Urinary bladder (tissue), 4 donors: Measurements from ENCODE around the gene C19orf12. TPM values are rescaled to one million over a fixed set of nuclear protein-coding genes. Genes with fewer than 3 reads are reported as not detected.
A peak's percentile ranks its signal among the peaks of the same experiment; 100 is the strongest.

Experiments
- DNase-seq: peaks from one replicate; pipeline ENCODE4 v3.0.0-alpha.2; 2015; ENCODE audit errors: extremely low spot score
- H3K27ac ChIP-seq: one replicate; pipeline ENCODE4 v1.5.1; 2013; ENCODE audit warnings: low read depth, mild to moderate bottlenecking, moderate library complexity
- H3K36me3 ChIP-seq: one replicate; pipeline ENCODE4 v1.6.1; 2013; ENCODE audit warnings: mild to moderate bottlenecking, moderate library complexity; ENCODE audit not compliant: insufficient read depth
- H3K4me1 ChIP-seq: one replicate; pipeline ENCODE4 v1.6.1; 2013; ENCODE audit warnings: mild to moderate bottlenecking, moderate library complexity; ENCODE audit not compliant: insufficient read depth
- H3K4me3 ChIP-seq: one replicate; pipeline ENCODE4 v1.5.1; 2013; ENCODE audit warnings: low read depth, low read length
- WGBS: extraction: QIAGEN DNeasy Blood & Tissue Kit; methylation state at CpG from one replicate; pipeline ENCODE4 v1.1.7; 2013; 5-methylcytosine and 5-hydroxymethylcytosine counted together
- polyA plus RNA-seq: library from polyadenylated mRNA; stranded (reverse); fragments of 200-250 nt; gene quantifications from one replicate; pipeline ENCODE4 v1.2.3, GENCODE V29; 2013
- total RNA-seq: library from RNA; depleted of rRNA; stranded (reverse); fragments of >200 nt; gene quantifications from one replicate; pipeline ENCODE4 v1.2.3, GENCODE V29; 2014
- donor health status: healthy with polysubstance abuse.
- donor health status: healthy.

The C19orf12 gene
- total and polyA plus RNA-seq, 2 donors = 20.8 to 26.5 TPM

GRCh38 chr19:29663861-29664752 lies 51.0 kb downstream of the C19orf12 start:
- no peaks in the 10 kb centered on the region for H3K4me1 ChIP-seq
- DNase-seq = no peak
- 75% methylated on average over 19 of the region's 19 CpGs for WGBS
- peak overlapping the region; percentile 77 for H3K27ac ChIP-seq
- no peak overlapping the region for H3K4me3 ChIP-seq
- H3K36me3 ChIP-seq = no peaks in the 10 kb centered on the region

GRCh38 chr19:29662604-29663404 lies 52.3 kb downstream of the C19orf12 start:
- H3K4me1 ChIP-seq = no peaks in the 10 kb centered on the region
- no peak for DNase-seq
- H3K27ac ChIP-seq = peak overlapping the region; percentile 43
- H3K4me3 ChIP-seq = no peak overlapping the region
- H3K36me3 ChIP-seq = no peaks in the 10 kb centered on the region
- WGBS = 21% methylated on average over 17 of the region's 17 CpGs

- no peak overlapping the region for H3K4me3 ChIP-seq
- WGBS = 9% methylated on average over 1 of the region's 1 CpG
- DNase-seq = no peak
- H3K36me3 ChIP-seq = no peaks in the 10 kb centered on the region
- H3K4me1 ChIP-seq = no peaks in the 10 kb centered on the region
- peak overlapping the region; percentile 43 for H3K27ac ChIP-seq
Observed at GRCh38 chr19:29662278-29662603, 52.8 kb downstream of the C19orf12 start.

- no peak overlapping the region for H3K4me3 ChIP-seq
- no peaks in the 10 kb centered on the region for H3K4me1 ChIP-seq
- H3K27ac ChIP-seq = no peak overlapping the region
- H3K36me3 ChIP-seq = no peaks in the 10 kb centered on the region
- 33% methylated on average over 10 of the region's 10 CpGs for WGBS
- no peak for DNase-seq
Observed at GRCh38 chr19:29660835-29661234, 54.2 kb downstream of the C19orf12 start.

GRCh38 chr19:29658221-29658991 lies 56.7 kb downstream of the C19orf12 start:
- Histone ChIP-seq H3K4me1 (no peaks in the 10 kb centered on the region), H3K4me3 (no peak overlapping the region), H3K27ac (no peak overlapping the region), H3K36me3 (no peaks in the 10 kb centered on the region)
- WGBS = 63% methylated on average over 5 of the region's 5 CpGs
- no peak for DNase-seq

- Histone ChIP-seq H3K36me3 (no peaks in the 10 kb centered on the region), H3K4me1 (no peaks in the 10 kb centered on the region), H3K4me3 (no peak overlapping the region), H3K27ac (no peak overlapping the region)
- 76% methylated on average over 4 of the region's 4 CpGs for WGBS
- DNase-seq = no peak
Observed at GRCh38 chr19:29655648-29656335, 59.3 kb downstream of the C19orf12 start.

- 93% methylated on average over 5 of the region's 5 CpGs for WGBS
- H3K27ac ChIP-seq = no peak overlapping the region
- DNase-seq = no peak
- no peaks in the 10 kb centered on the region for H3K36me3 ChIP-seq
- H3K4me1 ChIP-seq = no peaks in the 10 kb centered on the region
- no peak overlapping the region for H3K4me3 ChIP-seq
Observed at GRCh38 chr19:29653398-29653797, 61.7 kb downstream of the C19orf12 start.

GRCh38 chr19:29651622-29652394 lies 63.3 kb downstream of the C19orf12 start:
- Histone ChIP-seq H3K27ac (no peak overlapping the region), H3K4me3 (no peak overlapping the region), H3K36me3 (no peaks in the 10 kb centered on the region), H3K4me1 (no peaks in the 10 kb centered on the region)
- no peak for DNase-seq
- WGBS = 83% methylated on average over 7 of the region's 7 CpGs

- no peak for DNase-seq
- no peak overlapping the region for H3K4me3 ChIP-seq
- H3K4me1 ChIP-seq = no peaks in the 10 kb centered on the region
- H3K36me3 ChIP-seq = no peaks in the 10 kb centered on the region
- no peak overlapping the region for H3K27ac ChIP-seq
- 66% methylated on average over 7 of the region's 7 CpGs for WGBS
Observed at GRCh38 chr19:29650772-29651387, 64.2 kb downstream of the C19orf12 start.

Other genes starting within 250 kb of the C19orf12 start
- gene VSTM2B, start 189.3 kb downstream of the C19orf12 start, total RNA-seq = not detected
- not detected for gene VSTM2B, start 189.3 kb downstream of the C19orf12 start, polyA plus RNA-seq
- gene POP4, start 109.0 kb downstream of the C19orf12 start, total RNA-seq = 66.9 TPM
- gene POP4, start 109.0 kb downstream of the C19orf12 start, polyA plus RNA-seq = 82.4 TPM
- gene PLEKHF1, start 49.8 kb downstream of the C19orf12 start, total RNA-seq = 13.4 TPM
- gene PLEKHF1, start 49.8 kb downstream of the C19orf12 start, polyA plus RNA-seq = 30.8 TPM
- gene CCNE1, start 96.7 kb upstream of the C19orf12 start, total RNA-seq = 3.8 TPM
- gene CCNE1, start 96.7 kb upstream of the C19orf12 start, polyA plus RNA-seq = 2.2 TPM
- gene URI1, start 227.0 kb upstream of the C19orf12 start, total RNA-seq = 111 TPM
- 37.9 TPM for gene URI1, start 227.0 kb upstream of the C19orf12 start, polyA plus RNA-seq